ENCODE measurements around the gene MYO5A.
"Not testable (repeated sequence)": the region's sequence is repeated elsewhere in the genome, so short reads cannot be mapped to it uniquely, and the experiment has no call there.

MYO5A gene

DNA sequence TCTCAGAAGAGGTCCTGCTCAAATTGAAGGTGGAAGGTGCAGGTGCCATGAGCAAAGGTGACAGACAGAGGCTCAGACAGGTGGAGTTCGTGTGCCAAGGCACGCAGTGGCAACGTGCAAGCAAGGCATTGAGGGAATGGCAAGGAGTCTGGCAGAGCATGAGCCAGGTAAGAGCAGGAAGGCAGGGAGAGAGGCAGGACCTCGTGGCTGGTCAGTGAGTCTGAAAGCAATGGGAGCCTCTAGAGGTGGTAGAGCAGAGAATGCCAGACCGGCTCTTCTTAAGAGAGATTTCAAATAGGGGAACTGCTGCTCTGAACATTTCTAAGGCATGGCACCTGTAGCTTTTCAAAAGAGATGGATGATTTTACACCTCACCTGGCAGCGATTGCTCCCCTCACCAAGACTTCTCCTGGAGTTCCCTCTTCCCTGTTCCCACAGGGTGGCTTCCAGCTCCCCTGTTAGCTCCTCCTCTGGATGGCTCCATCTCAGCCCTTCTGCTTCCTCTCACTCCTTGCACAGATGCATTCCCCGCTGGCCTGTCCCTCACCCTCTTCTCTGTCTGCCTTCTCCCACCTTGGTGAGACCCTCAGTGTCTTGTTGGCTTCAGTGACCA, 235.8 kb downstream of the MYO5A start:
- no peaks in the 10 kb centered on the region for H3K9me3 Mint-ChIP-seq
- no peak for DNase-seq
- H3K27me3 Mint-ChIP-seq, result peaks cover 45% of the 10 kb centered on the region
- H3K36me3 Mint-ChIP-seq (ENCODE audit: low read depth), result no peaks in the 10 kb centered on the region
- H3K27ac Mint-ChIP-seq, result no peak overlapping the region
- peaks cover 16% of the 10 kb centered on the region for H3K4me1 Mint-ChIP-seq (ENCODE audit: low read depth)
- no peak overlapping the region for H3K4me3 Mint-ChIP-seq

GRCh38 chr15:52291204-52291603, 237.5 kb downstream of the MYO5A start:
- Mint-ChIP-seq H3K27ac (no peak overlapping the region), H3K9me3 (no peaks in the 10 kb centered on the region), H3K4me3 (no peak overlapping the region), H3K36me3 (ENCODE audit: low read depth) (no peaks in the 10 kb centered on the region), H3K27me3 (peaks cover 36% of the 10 kb centered on the region), H3K4me1 (ENCODE audit: low read depth) (peaks cover 16% of the 10 kb centered on the region)
- no peak for DNase-seq

DNA sequence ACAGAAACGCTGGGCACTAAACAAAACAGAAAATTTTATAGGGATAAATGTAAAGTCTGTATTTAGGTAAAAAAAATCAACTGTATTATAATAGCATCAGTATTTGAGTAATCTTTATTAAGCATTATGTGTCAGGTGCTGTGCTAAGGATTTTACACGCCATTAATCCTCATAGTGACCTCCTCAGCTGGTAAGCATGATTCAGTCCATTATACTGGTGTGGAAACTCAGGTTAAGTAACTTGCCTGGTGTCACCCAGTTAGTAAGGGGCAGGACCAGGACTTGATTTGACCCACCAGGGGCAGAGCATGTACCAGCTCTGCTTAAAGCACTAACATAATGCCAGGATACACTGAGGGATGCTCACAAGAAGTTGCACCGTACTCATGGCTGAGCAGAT, 237.9 kb downstream of the MYO5A start:
- Mint-ChIP-seq H3K9me3 (no peaks in the 10 kb centered on the region), H3K4me3 (no peak overlapping the region), H3K27ac (no peak overlapping the region), H3K36me3 (ENCODE audit: low read depth) (no peaks in the 10 kb centered on the region), H3K27me3 (peaks cover 33% of the 10 kb centered on the region), H3K4me1 (ENCODE audit: low read depth) (peaks cover 15% of the 10 kb centered on the region)
- no peak for DNase-seq

DNA sequence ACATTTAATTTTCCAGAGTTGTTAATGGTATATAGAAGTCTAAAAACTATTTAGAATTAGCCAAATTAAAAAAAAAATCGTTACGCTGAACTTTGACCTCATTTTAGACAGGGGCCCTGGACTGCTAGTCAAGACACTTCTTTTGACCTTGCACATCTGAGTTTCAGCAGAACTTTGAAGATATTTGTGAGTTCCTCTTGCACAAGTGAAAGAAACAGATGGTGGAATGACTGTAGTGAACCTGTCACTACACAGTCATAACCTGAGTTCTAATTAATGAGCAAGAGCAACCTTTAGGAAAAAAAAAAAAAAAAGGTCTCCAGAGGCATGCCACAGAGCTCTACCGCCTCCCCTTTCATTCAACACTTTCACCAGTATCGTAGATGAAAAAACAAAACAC, 238.4 kb downstream of the MYO5A start:
- no peak for DNase-seq
- Mint-ChIP-seq H3K27ac (no peak overlapping the region), H3K4me1 (ENCODE audit: low read depth) (peaks cover 15% of the 10 kb centered on the region), H3K27me3 (peaks cover 32% of the 10 kb centered on the region), H3K36me3 (ENCODE audit: low read depth) (no peaks in the 10 kb centered on the region), H3K9me3 (no peaks in the 10 kb centered on the region), H3K4me3 (no peak overlapping the region)

- no peak overlapping the region for H3K27ac Mint-ChIP-seq
- no peaks in the 10 kb centered on the region for H3K36me3 Mint-ChIP-seq (ENCODE audit: low read depth)
- no peak overlapping the region for H3K4me3 Mint-ChIP-seq
- H3K4me1 Mint-ChIP-seq (ENCODE audit: low read depth), result peaks cover 12% of the 10 kb centered on the region
- DNase-seq, result no peak
- H3K9me3 Mint-ChIP-seq, result no peaks in the 10 kb centered on the region
- H3K27me3 Mint-ChIP-seq, result peaks cover 28% of the 10 kb centered on the region
Measured at GRCh38 chr15:52289629-52290081, 239.0 kb downstream of the MYO5A start.

- Mint-ChIP-seq H3K27ac (no peak overlapping the region), H3K9me3 (no peaks in the 10 kb centered on the region), H3K36me3 (ENCODE audit: low read depth) (no peaks in the 10 kb centered on the region), H3K4me1 (ENCODE audit: low read depth) (peaks cover 11% of the 10 kb centered on the region), H3K27me3 (peaks cover 21% of the 10 kb centered on the region), H3K4me3 (no peak overlapping the region)
- DNase-seq, result no peak
Measured at GRCh38 chr15:52288986-52289385, 239.7 kb downstream of the MYO5A start.

DNA sequence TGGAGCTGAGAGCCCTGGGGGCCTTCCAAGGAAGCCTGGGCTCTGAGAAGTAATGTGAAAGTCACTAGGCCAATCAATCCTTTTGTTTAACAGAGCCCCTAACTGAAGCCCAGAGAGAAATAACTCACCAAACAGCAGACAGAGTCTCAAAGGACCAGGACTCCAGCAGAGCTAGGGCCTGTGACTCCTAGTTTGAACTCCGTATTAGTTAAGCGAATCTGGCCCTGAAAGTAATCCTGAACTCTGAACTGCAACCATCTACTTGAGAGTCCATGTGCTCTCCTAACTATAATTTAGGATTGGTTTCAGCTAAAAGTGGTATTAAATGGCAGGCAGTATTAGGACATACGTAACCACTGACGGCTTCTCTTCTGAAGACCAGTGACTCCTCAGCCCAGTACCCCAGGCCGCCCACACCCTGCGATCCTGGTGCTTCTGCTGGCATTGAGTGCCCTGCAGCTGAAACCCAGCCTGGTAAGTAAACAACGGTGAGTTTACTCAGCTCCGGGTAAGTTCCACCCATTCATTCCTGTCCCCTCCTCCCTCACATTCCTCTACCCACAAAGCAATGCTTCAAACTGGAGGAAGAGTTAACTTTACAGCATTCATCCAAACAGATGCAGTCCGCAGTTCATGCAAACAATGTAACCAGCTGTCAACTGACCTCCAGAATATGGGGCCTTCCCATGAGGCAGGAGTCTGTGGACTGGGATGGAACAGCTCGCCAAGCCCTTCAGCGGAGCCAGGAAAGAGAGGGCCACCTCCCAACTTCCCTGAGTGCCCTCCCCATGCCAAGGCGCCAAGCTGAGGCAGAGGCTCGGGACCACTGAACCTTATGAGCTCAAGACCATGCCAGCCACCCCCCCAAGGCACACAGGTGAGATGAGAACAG, 240.4 kb downstream of the MYO5A start:
- H3K4me1 Mint-ChIP-seq (ENCODE audit: low read depth), result peaks cover 12% of the 10 kb centered on the region
- H3K36me3 Mint-ChIP-seq (ENCODE audit: low read depth), result no peaks in the 10 kb centered on the region
- H3K9me3 Mint-ChIP-seq, result no peaks in the 10 kb centered on the region
- H3K4me3 Mint-ChIP-seq, result no peak overlapping the region
- no peak overlapping the region for H3K27ac Mint-ChIP-seq
- DNase-seq, result no peak
- peaks cover 14% of the 10 kb centered on the region for H3K27me3 Mint-ChIP-seq

GRCh38 chr15:52287114-52287513, 241.6 kb downstream of the MYO5A start:
- DNase-seq, result no peak
- Mint-ChIP-seq H3K27ac (no peak overlapping the region), H3K4me3 (no peak overlapping the region), H3K27me3 (peaks cover 2% of the 10 kb centered on the region), H3K4me1 (ENCODE audit: low read depth) (peaks cover 12% of the 10 kb centered on the region), H3K36me3 (ENCODE audit: low read depth) (no peaks in the 10 kb centered on the region), H3K9me3 (no peaks in the 10 kb centered on the region)

GRCh38 chr15:52285941-52286340, 242.7 kb downstream of the MYO5A start:
- H3K4me3 Mint-ChIP-seq; H3K4me1 Mint-ChIP-seq (ENCODE audit: low read depth); H3K27me3 Mint-ChIP-seq; H3K27ac Mint-ChIP-seq; H3K9me3 Mint-ChIP-seq; DNase-seq; H3K36me3 Mint-ChIP-seq (ENCODE audit: low read depth): not testable (repeated sequence)

DNA sequence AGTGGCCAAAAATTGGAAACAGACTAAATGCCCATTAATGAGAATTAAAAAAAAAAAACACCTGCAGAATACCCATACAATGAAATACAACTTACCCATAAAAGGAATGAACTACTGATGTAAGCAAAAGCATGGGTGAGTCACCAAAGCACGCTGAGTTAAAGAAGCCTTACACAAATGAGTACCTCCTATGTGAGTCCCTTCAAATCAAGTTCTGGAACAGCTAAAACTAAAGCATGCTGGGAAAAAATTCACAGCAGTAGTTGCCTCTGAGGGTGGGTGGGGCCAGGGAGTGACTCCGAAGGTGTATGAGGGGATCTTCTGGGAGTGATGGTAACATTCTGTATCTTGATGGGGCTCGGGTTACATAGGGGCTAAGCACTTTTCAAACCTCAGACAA, 244.5 kb downstream of the MYO5A start:
- no peak for DNase-seq
- Mint-ChIP-seq H3K4me3 (no peak overlapping the region), H3K9me3 (no peaks in the 10 kb centered on the region), H3K27ac (no peak overlapping the region), H3K27me3 (no peaks in the 10 kb centered on the region), H3K36me3 (ENCODE audit: low read depth) (no peaks in the 10 kb centered on the region), H3K4me1 (ENCODE audit: low read depth) (peaks cover 1% of the 10 kb centered on the region)

GRCh38 chr15:52283281-52283680, 245.4 kb downstream of the MYO5A start:
- peaks cover 1% of the 10 kb centered on the region for H3K4me1 Mint-ChIP-seq (ENCODE audit: low read depth)
- no peaks in the 10 kb centered on the region for H3K9me3 Mint-ChIP-seq
- no peaks in the 10 kb centered on the region for H3K27me3 Mint-ChIP-seq
- H3K27ac Mint-ChIP-seq, result no peak overlapping the region
- no peak overlapping the region for H3K4me3 Mint-ChIP-seq
- no peaks in the 10 kb centered on the region for H3K36me3 Mint-ChIP-seq (ENCODE audit: low read depth)
- no peak for DNase-seq

DNA sequence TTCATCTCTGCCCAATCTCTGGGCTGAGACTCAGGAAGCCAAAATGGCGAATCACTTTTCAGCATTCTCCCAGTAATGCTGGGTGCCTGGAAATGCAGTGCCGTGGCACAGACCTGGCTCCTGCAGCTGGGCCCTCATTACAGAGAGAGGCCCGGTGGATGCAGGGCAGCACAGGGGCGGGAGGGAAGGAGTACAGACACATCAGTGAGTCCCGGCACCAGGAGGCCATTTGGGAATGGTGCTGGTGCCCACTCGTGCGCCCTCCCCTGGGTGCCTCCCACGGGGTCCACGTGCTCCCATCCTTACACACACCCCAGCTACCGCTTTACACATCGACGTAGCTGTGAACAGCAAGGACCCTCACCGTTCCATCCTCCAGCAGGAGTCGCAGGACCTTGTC, 246.3 kb downstream of the MYO5A start:
- Mint-ChIP-seq H3K9me3 (no peaks in the 10 kb centered on the region), H3K27me3 (no peaks in the 10 kb centered on the region), H3K36me3 (ENCODE audit: low read depth) (no peaks in the 10 kb centered on the region), H3K27ac (no peak overlapping the region), H3K4me1 (ENCODE audit: low read depth) (peaks cover 1% of the 10 kb centered on the region), H3K4me3 (no peak overlapping the region)
- DNase-seq, result no peak

DNA sequence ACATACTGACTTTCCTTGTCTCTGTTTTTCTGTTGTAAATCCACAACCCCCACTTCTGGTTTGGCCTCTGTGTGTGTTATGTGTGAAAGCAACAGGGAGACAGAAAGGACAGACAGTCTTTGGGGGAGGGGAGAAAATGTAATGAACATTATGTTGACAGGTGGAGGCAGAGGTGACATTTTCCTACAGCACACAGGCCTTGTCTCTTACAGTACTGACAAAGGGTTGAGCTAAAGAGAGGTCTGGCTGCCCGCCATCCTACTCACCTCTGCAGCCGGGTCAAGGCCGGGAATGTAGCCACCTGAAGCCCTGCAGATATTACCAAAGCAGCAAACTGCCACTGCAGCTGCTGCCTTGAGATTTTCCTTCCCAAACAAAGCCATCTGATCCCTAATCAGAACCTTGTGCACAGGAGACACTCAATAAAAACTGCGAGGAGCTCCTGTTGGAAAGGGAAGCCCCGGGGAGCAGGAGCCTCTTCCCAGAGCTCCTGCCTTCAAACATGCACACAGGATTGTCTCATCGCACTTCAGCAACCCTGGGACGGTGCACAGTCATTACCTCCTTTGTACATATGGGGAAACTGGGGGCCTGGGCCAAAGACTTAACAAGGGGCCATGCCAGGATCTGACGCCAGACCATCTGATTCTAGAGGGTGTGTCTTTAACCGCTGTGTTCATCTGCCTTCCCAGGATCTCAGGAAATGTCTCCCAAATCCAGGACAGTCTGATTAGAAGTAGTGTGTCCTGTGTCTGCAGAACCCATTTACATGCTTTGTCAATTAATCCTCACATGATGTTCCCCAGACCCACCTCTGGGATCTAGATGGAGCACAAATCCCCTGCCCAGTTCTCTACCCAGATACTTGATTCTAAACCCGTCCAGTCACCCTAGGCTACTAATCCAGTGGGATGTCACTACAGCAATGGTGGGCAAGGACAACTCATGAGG, 247.3 kb downstream of the MYO5A start:
- no peaks in the 10 kb centered on the region for H3K36me3 Mint-ChIP-seq (ENCODE audit: low read depth)
- peaks cover 1% of the 10 kb centered on the region for H3K4me1 Mint-ChIP-seq (ENCODE audit: low read depth)
- no peak overlapping the region for H3K4me3 Mint-ChIP-seq
- no peaks in the 10 kb centered on the region for H3K9me3 Mint-ChIP-seq
- no peak overlapping the region for H3K27ac Mint-ChIP-seq
- no peak for DNase-seq
- no peaks in the 10 kb centered on the region for H3K27me3 Mint-ChIP-seq

GRCh38 chr15:52280326-52281084, 248.2 kb downstream of the MYO5A start:
- peaks cover 2% of the 10 kb centered on the region for H3K27me3 Mint-ChIP-seq
- no peak overlapping the region for H3K4me3 Mint-ChIP-seq
- no peaks in the 10 kb centered on the region for H3K9me3 Mint-ChIP-seq
- no peak overlapping the region for H3K27ac Mint-ChIP-seq
- H3K4me1 Mint-ChIP-seq (ENCODE audit: low read depth), result peaks cover 1% of the 10 kb centered on the region
- DNase-seq, result no peak
- no peaks in the 10 kb centered on the region for H3K36me3 Mint-ChIP-seq (ENCODE audit: low read depth)
